ENCODE results near the gene TAAR6.

GRCh38 chr6:132567566-132567965 lies 2.6 kb upstream of the TAAR6 start:
- TF ChIP-seq, protein P1, sequence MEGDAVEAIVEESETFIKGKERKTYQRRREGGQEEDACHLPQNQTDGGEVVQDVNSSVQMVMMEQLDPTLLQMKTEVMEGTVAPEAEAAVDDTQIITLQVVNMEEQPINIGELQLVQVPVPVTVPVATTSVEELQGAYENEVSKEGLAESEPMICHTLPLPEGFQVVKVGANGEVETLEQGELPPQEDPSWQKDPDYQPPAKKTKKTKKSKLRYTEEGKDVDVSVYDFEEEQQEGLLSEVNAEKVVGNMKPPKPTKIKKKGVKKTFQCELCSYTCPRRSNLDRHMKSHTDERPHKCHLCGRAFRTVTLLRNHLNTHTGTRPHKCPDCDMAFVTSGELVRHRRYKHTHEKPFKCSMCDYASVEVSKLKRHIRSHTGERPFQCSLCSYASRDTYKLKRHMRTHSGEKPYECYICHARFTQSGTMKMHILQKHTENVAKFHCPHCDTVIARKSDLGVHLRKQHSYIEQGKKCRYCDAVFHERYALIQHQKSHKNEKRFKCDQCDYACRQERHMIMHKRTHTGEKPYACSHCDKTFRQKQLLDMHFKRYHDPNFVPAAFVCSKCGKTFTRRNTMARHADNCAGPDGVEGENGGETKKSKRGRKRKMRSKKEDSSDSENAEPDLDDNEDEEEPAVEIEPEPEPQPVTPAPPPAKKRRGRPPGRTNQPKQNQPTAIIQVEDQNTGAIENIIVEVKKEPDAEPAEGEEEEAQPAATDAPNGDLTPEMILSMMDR (IDR thresholded peaks at IDR 0.05), result no peak
- TF ChIP-seq POLR2A (IDR thresholded peaks at IDR 0.05), result no peak
